Suprapubic skin (tissue), 3 donors: ENCODE measurements around the gene DRC3.

Experiments used
- CTCF ChIP-seq, 2 donors: fragments of 200-600 bp in 1 of 2; fragments of 450-650 bp in 1 of 2; sonication (generic) in 1 of 2; IDR thresholded peaks; one replicate each; pipeline ENCODE4 v1.5.1; 2016 to 2019; ENCODE audit warnings: antibody characterized with exemption in 2 of 2, mild to moderate bottlenecking in 1 of 2, moderate library complexity in 1 of 2
- POLR2AphosphoS5 ChIP-seq, 3 donors: sonication (generic); formaldehyde crosslinking; IDR thresholded peaks; one replicate each; pipeline ENCODE4 v1.6.1; 2017; ENCODE audit warnings: antibody characterized with exemption in 3 of 3

- no peak for TF ChIP-seq CTCF (IDR thresholded peaks at IDR 0.05)
- no peak for TF ChIP-seq POLR2AphosphoS5 (IDR thresholded peaks at IDR 0.05)
Measured at GRCh38 chr17:18008496-18009268, 36.0 kb downstream of the DRC3 start.
